ENCODE results near the gene ARHGAP24. TPM values are rescaled to one million over a fixed set of nuclear protein-coding genes. Genes with fewer than 3 reads are reported as not detected.

Gene ARHGAP24
- total and polyA plus RNA-seq, 4 donors = 1.8 to 15.2 (median 3.3) TPM

DNA sequence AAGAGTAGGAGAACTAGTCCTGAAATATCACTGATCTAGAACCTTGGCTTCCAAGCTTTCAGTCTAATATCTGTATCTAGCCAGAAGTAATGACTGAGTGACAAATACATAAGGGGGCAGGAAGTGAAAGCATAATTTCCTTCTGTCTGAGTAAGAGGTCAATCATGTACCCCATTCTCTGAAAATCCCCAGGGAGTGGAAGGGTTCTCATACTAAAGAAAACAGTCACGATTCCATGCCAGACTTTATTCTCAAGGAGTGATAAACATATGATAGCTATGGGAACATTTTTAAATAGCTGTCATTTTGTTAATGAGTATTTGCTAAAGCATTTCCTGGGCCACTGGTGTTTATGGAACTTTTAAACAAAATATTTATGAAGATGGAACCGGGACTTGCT, 308.5 kb downstream of the ARHGAP24 start:
- H3K36me3 ChIP-seq (ENCODE audit: control insufficient read depth in 4 of 4, insufficient read depth in 3 of 4, low read depth in 1 of 4, low read length in 3 of 4) = no peaks in the 10 kb centered on the region
- peaks cover 0 to 5% (median 1%) of the 10 kb centered on the region in 4 donors for H3K4me1 ChIP-seq (ENCODE audit: control insufficient read depth in 4 of 4, insufficient read depth in 4 of 4, low read length in 3 of 4)
- H3K9me3 ChIP-seq (ENCODE audit: control insufficient read depth in 4 of 4, low read length in 3 of 4) = no peaks in the 10 kb centered on the region
- TF ChIP-seq NR2F2 (IDR thresholded peaks at IDR 0.05) (peak; percentile 45), GABPA (IDR thresholded peaks at IDR 0.05 in 1 of 2, conservative IDR thresholded peaks at IDR 0.05 in 1 of 2) (no peak)
- no peak overlapping the region for H3K4me3 ChIP-seq (ENCODE audit: low read depth in 1 of 3, low read length in 3 of 3)
- H3K9ac ChIP-seq (ENCODE audit: low read depth in 1 of 2, low read length in 2 of 2) = no peak overlapping the region
- no peak overlapping the region for H3K27ac ChIP-seq (ENCODE audit: low read depth in 1 of 2, low read length in 2 of 2)
- no peaks in the 10 kb centered on the region for H3K27me3 ChIP-seq (ENCODE audit: control insufficient read depth in 4 of 4, insufficient read depth in 4 of 4, low read length in 3 of 4)
- no peak for DNase-seq (ENCODE audit: low spot score)
- 83% methylated on average over 2 of the region's 2 CpGs for whole genome bisulfite sequencing

DNA sequence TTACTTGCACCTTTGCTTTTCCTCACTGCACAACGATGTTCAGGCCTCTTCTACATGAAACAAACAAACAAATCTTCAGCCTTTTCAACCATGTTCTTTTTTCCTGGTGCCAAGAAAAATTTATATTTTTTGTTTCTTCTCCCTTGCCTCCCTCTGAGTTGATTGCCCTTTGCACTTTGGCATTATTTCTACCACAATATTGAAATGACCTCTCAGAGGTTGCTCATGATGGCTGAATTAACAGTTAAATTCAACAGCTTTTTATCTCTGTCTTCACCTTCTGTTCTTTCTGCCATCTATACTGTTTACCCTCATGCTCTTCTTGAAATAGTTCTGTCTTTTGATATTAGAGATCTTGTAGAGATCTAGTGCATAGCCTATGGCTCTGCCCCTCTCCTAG, 308.9 kb downstream of the ARHGAP24 start:
- Histone ChIP-seq H3K9ac (ENCODE audit: low read depth in 1 of 2, low read length in 2 of 2) (no peak overlapping the region), H3K9me3 (ENCODE audit: control insufficient read depth in 4 of 4, low read length in 3 of 4) (no peaks in the 10 kb centered on the region), H3K36me3 (ENCODE audit: control insufficient read depth in 4 of 4, insufficient read depth in 3 of 4, low read depth in 1 of 4, low read length in 3 of 4) (no peaks in the 10 kb centered on the region), H3K27me3 (ENCODE audit: control insufficient read depth in 4 of 4, insufficient read depth in 4 of 4, low read length in 3 of 4) (no peaks in the 10 kb centered on the region), H3K4me1 (ENCODE audit: control insufficient read depth in 4 of 4, insufficient read depth in 4 of 4, low read length in 3 of 4) (peaks cover 0 to 3% (median 0%) of the 10 kb centered on the region in 4 donors), H3K27ac (ENCODE audit: low read depth in 1 of 2, low read length in 2 of 2) (no peak overlapping the region), H3K4me3 (ENCODE audit: low read depth in 1 of 3, low read length in 3 of 3) (no peak overlapping the region)
- DNase-seq (ENCODE audit: low spot score) = no peak
- 73% methylated on average over 1 of the region's 1 CpG for WGBS
- TF ChIP-seq RXRA (IDR thresholded peaks at IDR 0.05) (peak in 1 of 2 donors; percentile 37), HNF4A (conservative IDR thresholded peaks at IDR 0.05) (peak; percentile 26 to 32)
- TF ChIP-seq, protein P1, sequence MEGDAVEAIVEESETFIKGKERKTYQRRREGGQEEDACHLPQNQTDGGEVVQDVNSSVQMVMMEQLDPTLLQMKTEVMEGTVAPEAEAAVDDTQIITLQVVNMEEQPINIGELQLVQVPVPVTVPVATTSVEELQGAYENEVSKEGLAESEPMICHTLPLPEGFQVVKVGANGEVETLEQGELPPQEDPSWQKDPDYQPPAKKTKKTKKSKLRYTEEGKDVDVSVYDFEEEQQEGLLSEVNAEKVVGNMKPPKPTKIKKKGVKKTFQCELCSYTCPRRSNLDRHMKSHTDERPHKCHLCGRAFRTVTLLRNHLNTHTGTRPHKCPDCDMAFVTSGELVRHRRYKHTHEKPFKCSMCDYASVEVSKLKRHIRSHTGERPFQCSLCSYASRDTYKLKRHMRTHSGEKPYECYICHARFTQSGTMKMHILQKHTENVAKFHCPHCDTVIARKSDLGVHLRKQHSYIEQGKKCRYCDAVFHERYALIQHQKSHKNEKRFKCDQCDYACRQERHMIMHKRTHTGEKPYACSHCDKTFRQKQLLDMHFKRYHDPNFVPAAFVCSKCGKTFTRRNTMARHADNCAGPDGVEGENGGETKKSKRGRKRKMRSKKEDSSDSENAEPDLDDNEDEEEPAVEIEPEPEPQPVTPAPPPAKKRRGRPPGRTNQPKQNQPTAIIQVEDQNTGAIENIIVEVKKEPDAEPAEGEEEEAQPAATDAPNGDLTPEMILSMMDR (IDR thresholded peaks at IDR 0.05; ENCODE audit: low read depth, low read length, missing input control) = no peak

DNA sequence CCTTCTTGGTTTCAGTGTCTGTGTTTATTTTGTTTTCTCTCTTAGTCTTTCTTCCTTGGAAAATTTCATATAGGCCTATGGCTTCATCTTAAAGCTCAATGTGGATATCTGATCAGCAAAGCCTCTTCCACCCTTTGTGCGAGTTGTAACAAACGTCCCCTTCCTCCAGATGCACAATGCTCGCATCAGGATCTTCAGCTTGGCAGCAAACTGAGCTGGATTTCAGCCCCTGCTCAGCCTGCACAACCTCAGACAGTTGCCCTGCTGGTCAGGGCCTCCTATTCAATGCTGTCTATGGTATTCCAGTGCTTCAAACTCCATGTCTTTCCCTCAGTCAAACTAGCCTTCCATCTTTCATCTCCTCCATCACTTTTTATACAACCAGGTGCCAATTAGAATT, 309.4 kb downstream of the ARHGAP24 start:
- DNase-seq (ENCODE audit: low spot score) = no peak
- 88% methylated on average over 3 of the region's 3 CpGs for WGBS
- H3K27me3 ChIP-seq (ENCODE audit: control insufficient read depth in 4 of 4, insufficient read depth in 4 of 4, low read length in 3 of 4) = no peaks in the 10 kb centered on the region
- TF ChIP-seq YY1 (IDR thresholded peaks at IDR 0.05) (no peak), HNF4A (conservative IDR thresholded peaks at IDR 0.05) (no peak), GABPA (IDR thresholded peaks at IDR 0.05 in 1 of 2, conservative IDR thresholded peaks at IDR 0.05 in 1 of 2) (no peak), EGR1 (IDR thresholded peaks at IDR 0.05; ENCODE audit: low read depth in 2 of 2) (no peak), FOXA2 (IDR thresholded peaks at IDR 0.05) (no peak), RAD21 (IDR thresholded peaks at IDR 0.05) (no peak), FOXA1 (IDR thresholded peaks at IDR 0.05) (no peak), SP1 (IDR thresholded peaks at IDR 0.05) (no peak), NR2F2 (IDR thresholded peaks at IDR 0.05) (no peak), RXRA (IDR thresholded peaks at IDR 0.05) (no peak), TAF1 (conservative IDR thresholded peaks at IDR 0.05) (no peak)
- TF ChIP-seq, protein P2, sequence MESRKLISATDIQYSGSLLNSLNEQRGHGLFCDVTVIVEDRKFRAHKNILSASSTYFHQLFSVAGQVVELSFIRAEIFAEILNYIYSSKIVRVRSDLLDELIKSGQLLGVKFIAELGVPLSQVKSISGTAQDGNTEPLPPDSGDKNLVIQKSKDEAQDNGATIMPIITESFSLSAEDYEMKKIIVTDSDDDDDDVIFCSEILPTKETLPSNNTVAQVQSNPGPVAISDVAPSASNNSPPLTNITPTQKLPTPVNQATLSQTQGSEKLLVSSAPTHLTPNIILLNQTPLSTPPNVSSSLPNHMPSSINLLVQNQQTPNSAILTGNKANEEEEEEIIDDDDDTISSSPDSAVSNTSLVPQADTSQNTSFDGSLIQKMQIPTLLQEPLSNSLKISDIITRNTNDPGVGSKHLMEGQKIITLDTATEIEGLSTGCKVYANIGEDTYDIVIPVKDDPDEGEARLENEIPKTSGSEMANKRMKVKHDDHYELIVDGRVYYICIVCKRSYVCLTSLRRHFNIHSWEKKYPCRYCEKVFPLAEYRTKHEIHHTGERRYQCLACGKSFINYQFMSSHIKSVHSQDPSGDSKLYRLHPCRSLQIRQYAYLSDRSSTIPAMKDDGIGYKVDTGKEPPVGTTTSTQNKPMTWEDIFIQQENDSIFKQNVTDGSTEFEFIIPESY (IDR thresholded peaks at IDR 0.05) = no peak
- TF ChIP-seq, protein P3, sequence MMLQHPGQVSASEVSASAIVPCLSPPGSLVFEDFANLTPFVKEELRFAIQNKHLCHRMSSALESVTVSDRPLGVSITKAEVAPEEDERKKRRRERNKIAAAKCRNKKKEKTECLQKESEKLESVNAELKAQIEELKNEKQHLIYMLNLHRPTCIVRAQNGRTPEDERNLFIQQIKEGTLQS (IDR thresholded peaks at IDR 0.05) = no peak
- TF ChIP-seq, protein P4, sequence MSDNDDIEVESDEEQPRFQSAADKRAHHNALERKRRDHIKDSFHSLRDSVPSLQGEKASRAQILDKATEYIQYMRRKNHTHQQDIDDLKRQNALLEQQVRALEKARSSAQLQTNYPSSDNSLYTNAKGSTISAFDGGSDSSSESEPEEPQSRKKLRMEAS (IDR thresholded peaks at IDR 0.05) = no peak
- no peaks in the 10 kb centered on the region for H3K36me3 ChIP-seq (ENCODE audit: control insufficient read depth in 4 of 4, insufficient read depth in 3 of 4, low read depth in 1 of 4, low read length in 3 of 4)
- H3K4me3 ChIP-seq (ENCODE audit: low read depth in 1 of 3, low read length in 3 of 3) = no peak overlapping the region
- peaks cover 0 to 3% (median 0%) of the 10 kb centered on the region in 4 donors for H3K4me1 ChIP-seq (ENCODE audit: control insufficient read depth in 4 of 4, insufficient read depth in 4 of 4, low read length in 3 of 4)
- H3K27ac ChIP-seq (ENCODE audit: low read depth in 1 of 2, low read length in 2 of 2) = no peak overlapping the region
- no peak overlapping the region for H3K9ac ChIP-seq (ENCODE audit: low read depth in 1 of 2, low read length in 2 of 2)
- no peaks in the 10 kb centered on the region for H3K9me3 ChIP-seq (ENCODE audit: control insufficient read depth in 4 of 4, low read length in 3 of 4)

All from liver (tissue), 9 donors.